Ishikawa (cell line): ENCODE measurements around the gene LMO2.

ENCODE experiments used
- NFIC ChIP-seq: IDR thresholded peaks from 2 replicates; pipeline ENCODE4 v1.6.1; 2012
- TF ChIP-seq, protein P1 (sequence below): IDR thresholded peaks from 2 replicates; pipeline ENCODE4 v1.6.1; 2012; ENCODE audit warnings: low read depth, mild to moderate bottlenecking

DNA sequence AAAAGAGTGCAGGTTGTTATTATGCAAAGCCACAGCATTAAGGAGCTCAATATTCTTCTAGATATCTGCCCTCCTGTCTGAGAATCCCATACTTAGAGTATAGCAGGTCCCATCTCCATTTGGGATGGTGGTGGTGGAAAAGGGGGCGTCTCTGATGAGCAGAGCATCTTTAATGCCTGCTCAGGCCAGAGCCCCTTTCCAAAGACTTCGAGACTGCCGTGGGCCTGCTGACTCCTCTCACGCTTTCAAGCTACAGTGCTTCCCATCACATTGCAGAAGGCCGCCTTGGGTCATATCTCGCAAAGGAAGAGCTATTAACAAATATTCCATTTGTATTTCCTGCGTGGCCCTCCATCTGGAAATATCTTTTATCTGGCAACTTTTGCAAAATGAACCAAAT, 10.9 kb downstream of the LMO2 start:
- TF ChIP-seq NFIC = no peak
- TF ChIP-seq, protein P1, sequence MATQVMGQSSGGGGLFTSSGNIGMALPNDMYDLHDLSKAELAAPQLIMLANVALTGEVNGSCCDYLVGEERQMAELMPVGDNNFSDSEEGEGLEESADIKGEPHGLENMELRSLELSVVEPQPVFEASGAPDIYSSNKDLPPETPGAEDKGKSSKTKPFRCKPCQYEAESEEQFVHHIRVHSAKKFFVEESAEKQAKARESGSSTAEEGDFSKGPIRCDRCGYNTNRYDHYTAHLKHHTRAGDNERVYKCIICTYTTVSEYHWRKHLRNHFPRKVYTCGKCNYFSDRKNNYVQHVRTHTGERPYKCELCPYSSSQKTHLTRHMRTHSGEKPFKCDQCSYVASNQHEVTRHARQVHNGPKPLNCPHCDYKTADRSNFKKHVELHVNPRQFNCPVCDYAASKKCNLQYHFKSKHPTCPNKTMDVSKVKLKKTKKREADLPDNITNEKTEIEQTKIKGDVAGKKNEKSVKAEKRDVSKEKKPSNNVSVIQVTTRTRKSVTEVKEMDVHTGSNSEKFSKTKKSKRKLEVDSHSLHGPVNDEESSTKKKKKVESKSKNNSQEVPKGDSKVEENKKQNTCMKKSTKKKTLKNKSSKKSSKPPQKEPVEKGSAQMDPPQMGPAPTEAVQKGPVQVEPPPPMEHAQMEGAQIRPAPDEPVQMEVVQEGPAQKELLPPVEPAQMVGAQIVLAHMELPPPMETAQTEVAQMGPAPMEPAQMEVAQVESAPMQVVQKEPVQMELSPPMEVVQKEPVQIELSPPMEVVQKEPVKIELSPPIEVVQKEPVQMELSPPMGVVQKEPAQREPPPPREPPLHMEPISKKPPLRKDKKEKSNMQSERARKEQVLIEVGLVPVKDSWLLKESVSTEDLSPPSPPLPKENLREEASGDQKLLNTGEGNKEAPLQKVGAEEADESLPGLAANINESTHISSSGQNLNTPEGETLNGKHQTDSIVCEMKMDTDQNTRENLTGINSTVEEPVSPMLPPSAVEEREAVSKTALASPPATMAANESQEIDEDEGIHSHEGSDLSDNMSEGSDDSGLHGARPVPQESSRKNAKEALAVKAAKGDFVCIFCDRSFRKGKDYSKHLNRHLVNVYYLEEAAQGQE = no peak
